ENCODE measurements around the gene LPP.

LPP gene

DNA sequence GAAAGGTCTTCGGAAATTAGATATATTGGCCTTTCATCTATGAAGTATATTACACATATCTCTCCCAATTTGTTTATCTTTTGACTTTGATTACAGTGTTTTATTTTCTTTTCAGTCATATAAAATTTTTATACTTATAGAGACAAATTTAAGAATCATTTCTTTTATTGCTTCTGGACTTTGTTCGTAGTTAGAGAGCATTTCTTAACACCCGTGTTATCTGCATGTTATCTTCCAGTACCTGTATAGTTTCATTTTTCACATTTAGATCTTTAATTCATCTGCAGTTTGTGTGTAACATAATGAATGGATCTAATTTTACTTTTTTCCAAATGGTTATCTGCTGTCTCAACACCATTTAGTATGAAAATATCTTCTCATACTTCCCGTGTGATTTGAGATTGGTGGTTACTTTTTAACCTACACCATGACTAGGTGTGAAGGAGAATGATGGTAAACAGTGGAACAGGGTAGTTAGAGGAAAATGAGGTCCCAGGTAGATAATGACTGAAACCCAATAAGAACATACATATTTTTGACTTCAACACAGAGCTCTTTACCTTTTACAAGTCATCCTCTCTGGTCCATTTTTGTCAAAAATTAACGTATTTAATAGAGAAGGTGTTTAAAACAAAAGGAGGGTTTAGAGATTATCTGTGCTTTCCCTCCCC lies 99.3 kb downstream of the LPP start:
- DNase-seq (ENCODE audit: low spot score): no peak

DNA sequence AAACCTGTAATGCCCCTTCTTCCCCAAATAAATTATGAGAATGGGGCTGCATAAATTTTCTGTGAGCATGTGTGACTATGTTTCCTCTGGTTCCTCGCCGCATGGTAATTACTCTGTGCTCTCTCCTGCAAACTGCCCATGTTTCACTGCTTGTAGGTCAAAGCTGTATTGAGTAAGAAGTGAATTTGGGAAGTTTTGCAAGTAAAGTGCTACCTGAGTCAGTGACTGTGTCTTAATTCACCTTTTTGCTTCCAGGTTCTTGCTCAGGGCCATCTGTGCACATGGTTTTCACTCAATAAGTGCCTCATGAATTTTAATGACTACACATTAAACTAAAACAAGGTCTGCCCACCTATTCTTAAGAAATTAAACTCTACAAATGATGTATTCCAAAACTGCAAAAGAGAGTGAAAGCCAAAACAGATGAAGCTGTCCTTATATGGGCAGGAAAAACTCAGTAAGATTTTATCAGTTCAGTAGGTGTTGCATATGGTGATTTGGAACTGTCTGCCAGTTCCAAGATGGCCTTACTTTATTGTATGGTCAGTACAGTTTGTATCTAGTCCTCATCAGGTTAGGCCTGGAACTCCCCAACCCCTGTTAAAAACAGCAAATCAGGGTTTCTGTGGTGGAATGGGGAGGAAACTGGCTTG lies 100.0 kb downstream of the LPP start:
- DNase-seq (ENCODE audit: low spot score): no peak

DNA sequence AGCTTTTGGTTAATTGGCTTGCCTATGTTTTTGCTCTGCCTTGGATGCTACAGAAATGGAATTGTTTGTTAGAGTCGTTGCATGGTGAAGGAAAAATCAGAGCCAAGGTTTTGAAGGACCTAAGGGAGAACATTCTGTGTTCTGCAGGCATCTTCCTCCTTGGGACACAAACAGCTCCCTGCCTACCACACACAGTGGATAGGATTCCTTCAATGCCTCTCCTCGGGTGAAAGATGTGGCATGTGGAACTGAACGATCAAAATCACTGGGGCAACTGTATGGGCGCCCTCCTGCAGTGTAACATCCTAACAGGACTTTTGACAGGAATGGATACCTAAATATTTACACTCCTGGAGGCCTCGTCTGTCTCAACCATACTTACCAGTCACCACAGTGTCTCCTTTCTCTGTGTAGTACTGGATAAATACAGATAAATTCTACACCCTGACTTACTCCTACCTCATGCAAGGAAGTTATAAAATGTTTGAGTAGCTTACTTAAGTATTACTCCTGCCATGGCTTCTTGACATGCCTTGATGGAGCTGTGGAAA lies 100.6 kb downstream of the LPP start:
- DNase-seq (ENCODE audit: low spot score): no peak

DNA sequence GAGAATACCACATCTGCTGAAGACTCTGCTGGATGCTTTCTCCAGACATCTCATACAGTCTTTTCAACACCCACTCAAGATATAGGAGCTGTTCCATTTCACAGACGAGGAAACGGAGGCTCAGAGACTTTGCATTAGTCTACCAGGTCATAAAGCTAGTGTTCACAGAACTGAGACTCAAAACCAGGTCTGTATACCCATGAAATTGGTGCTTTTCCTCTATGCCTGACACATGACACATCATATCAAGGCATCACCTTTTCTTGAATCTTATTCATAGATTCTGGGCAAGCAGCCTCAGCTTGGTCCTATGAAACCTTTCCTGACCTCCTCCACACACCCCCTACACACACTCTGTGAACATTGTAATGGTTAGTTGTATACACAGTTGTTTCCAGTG lies 101.2 kb downstream of the LPP start:
- DNase-seq (ENCODE audit: low spot score): no peak

DNA sequence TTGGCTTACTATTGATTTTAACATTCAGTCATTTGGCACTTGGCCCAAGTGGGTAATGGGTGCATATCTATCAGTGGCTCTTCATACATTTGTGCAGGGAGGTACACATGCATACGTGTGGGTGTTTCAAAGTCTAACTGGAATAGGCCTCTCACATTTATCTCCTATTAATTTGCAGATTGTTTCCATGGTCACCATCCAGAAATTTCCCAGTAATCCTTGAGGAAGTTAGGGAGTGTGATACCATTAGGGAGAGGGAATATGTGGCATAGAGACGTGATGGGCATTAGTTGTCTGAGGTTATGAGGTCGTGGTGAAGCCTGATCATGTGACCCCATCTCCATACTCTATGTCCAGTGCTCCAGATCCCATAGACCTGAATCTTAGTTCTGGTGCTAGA lies 102.8 kb downstream of the LPP start:
- DNase-seq (ENCODE audit: low spot score): no peak

DNA sequence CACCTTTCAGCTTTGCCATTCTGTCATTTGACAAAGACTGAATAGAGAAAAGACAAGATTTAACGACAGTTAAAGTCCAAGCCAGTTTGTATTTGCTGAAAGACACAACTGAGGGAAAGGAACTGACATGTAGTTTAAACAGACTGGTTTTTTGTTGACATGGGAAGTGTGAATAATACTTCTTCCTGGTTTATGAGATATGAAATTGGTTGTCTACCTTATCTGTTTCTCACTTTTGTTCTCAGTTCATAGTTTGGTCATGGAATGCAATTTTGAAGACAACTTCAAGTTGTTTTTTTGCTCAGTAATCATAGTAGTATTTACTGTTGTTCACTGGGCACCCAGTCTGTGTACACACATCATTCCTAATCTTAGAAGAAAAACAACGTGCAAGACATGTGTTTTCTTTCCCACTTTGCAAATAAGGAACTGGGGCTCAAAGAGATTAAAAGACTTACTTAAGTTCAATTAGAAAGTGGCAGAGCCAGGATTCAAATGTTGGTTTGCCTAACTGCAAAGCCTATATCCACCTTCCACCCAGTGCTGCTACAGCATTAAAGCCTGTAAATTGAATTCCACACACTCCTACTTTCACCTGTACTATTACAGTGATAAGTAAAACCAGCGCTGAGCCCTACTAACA lies 103.5 kb downstream of the LPP start:
- DNase-seq (ENCODE audit: low spot score): no peak

DNA sequence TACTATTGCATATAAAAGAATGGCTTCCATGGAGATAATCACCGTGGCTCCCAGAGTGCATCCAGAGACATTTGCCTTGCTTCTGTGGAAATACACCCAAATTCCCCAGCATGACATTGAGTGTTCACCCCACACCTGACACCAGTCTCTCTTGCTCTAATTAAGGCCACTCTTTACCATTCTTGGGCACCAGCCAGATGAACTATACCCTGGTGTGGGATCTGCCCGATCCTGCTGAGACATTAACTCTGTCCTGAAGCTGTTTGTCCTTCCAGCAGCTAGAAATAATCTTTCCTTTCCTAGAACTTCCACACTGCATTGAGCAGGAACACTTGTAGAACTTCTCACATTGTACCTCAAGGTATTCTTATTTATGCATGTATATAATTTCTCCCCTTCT lies 105.2 kb downstream of the LPP start:
- DNase-seq (ENCODE audit: low spot score): no peak

DNA sequence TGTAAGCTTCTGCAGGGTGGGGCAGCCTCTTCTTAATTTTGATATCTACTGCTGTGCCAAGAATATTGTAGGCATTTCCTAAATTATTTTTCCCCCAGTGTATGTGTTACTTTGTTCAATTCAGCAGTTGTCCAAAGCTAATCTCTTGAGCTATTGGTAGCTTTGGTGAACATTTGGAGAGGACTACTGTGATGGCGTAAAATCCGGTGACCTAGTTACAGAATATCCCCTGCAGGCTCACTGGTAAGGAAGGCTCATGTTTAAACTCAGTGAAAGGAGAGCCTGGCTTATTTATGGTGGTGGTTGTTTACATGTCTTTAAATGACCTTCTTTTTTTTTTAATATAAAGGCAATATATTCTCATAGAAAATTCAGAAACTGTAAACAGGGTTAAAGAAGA lies 105.6 kb downstream of the LPP start:
- no peak for DNase-seq (ENCODE audit: low spot score)

DNA sequence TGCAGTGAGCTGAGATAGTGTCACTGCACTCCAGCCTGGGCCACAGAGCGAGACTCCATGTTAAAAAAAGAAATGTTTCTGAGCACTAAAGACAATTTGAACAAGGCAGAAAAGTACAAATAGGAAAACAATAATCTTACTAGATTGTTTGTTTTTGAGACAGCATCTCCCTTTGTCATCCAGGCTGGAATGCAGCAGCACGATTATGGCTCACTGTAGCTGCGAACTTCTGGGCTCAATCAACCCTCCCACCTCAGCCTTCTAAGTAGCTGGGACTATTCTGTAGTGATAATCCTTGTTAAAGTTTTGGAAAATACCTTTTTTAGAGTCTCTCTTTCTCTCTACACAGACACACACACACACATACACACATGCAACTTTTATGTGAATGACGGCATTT lies 107.1 kb downstream of the LPP start:
- DNase-seq (ENCODE audit: low spot score): no peak

DNA sequence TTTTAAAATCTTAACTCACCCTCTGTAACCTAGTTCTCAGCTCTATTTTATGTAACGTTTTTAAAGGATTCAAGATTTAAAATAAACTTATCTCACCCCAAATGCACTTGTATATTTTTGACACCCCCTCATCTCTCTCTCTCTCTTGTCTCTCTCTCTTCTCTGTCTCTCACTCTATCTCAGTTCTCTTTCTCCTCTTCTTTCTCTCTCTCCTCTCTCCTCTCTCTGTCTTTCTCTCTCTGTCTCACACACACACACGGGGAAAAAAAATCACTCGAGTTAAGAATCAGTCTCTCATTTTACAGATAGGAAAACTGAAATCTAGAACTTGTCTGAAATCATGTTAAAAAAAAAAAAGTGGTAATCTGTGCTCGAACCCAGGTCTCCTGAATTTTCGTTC lies 108.5 kb downstream of the LPP start:
- no peak for DNase-seq (ENCODE audit: low spot score)

DNA sequence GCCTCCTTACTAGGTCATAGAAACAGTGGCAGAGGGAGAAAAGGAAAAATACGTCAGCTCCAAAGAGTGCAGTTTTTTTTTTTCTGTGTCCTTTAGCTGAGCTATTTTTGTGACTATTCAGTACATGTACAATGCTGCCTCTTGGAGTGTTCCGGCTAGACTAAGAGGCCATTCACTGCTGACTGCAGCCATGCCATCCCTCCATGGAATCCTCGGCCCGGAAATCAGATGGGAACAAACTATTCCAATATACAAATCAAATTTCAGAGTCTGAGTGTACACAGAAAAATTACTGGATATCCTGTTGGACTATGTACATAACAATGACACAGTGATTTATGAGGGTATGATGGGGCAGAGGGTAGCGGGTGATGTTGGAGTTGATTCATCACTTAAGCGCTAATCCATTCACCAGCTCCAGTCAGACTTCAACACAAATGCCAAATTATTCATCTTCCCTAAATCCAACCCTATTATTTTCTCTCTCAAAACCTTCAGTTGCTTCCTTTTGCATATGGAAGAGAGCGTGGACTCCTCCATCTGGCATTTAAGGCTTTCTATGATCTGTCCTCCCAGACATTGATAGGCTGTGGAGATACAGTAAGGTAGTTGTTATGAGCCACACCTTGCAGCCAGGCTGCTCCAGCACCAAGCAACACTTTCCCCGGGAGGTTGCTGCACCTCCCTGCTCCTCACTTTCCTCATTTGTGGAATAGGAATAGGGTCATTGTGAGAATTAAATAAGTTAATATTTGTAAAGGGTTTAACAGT lies 109.1 kb downstream of the LPP start:
- DNase-seq (ENCODE audit: low spot score): peak; percentile 86

DNA sequence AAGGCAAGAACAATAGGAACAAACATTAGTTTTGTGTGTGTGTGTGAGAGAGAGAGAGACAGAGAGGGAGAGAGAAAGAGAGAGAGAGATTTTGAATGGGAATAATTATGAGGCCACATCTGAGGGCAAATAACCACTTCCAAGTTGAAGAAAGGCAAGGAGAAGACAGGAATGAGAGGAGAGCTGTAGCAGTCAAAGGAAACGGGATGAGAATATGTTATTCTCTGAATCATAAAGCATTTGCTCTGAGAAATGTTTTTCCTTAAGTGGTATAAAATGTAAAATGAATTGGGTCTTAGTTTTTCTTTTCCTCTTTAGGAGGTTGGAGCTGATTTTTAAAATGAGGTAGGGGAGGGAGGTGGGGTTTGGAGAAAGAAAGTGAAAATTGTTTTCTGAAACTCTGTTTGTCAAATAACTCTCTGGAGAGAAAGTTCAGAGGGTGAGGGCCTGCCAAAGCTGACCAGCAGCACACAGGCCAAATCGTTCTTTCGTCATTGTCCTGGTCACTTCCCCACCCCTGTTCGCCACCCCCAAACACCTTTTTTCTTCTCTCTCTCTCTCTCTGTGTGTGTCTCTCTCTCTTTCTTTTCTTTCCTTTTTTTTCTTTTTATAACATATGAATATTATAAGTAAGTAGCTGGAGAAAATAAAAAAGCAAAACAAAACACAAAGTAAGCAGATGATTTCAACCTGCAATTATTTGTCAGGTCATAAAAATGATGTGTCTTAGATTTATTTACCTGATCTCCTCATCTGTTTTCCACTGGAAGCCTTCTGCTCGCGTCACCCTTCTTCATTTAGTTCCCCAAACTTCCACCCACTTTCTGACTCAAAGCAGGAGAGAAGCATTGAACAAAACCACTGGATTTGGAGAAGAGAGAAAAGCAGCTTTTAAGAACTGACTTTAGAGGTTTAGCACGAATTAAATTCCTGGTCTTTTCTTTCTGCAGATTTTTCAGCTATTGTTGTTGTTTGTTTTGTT lies 110.6 kb downstream of the LPP start:
- no peak for DNase-seq (ENCODE audit: low spot score)

DNA sequence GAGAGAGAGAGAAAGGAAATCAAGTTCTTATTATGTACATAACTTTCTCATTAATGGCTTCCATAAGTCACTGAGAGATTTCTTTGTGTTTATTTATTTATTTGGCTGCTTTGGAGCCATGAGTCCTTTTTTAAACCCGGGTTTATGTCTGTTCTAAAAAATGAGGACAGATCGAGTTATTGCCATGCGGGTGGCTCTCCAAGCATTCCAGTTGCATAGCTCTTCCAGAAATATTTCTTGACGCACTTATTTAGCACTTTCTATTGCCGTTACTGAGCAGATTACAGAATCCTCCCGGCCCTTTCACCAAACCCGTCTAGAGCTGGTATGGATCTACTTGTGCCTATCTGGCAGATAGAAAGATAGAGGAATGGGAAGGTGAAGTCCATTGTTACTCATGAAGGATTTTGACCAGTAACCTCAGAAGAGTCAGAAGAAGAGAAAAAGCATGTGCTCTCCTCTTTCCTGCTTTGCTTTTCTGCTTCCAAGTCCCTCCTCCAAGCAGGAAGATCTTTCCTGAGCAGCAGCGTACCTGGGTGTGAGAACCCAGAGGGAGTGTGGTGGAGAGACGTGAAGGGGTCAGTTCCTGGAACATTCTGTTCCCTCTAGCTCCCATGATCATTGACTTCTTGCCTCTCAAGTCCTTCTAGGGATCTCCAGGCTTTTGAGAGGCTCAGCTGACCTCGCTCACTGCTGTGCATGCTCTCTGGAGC lies 112.8 kb downstream of the LPP start:
- no peak for DNase-seq (ENCODE audit: low spot score)

DNA sequence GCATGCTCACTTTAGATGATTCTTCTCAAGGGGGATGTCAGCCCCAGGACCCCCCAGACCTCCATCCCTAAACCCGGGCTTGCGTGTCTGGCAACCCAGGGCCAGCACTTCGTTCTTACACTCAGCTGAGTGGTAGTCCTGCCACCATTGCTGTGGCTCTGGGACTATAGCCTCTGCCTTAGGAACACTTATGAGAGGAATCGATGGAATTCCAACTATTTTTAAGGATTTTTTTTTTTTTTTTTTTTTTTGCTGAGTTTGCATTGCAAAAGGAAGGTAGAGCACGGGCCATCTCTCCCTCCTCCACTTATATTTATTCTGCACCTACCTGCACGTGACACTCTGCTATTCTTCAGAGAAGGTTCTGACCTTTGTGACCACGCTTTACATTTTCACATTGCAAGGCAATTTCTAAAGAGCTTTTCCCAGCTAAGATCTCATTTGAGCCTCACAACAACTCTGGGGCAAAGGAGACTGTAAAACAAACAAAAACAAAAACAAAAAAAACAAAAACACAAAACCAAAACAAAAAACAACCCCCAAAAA lies 113.9 kb downstream of the LPP start:
- DNase-seq (ENCODE audit: low spot score): no peak

DNA sequence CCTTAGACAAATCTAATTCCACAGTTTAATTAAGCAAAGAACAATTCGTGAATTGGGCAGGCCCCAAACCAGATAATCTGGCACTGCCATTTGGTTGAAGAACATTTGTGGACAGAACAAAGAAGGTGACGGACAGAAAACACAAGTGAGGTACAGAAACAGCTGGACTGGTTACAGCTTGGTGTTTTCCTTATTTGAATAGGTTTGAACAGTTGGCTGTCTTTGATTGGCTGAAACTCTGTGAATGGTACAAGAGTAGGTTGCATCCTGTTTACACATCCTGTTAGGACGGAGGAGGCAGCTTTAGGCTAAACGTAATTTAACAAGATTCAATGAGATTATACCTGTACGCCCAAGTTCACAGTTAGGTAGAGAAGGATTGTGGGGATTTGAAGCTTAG lies 114.4 kb downstream of the LPP start:
- no peak for DNase-seq (ENCODE audit: low spot score)

DNA sequence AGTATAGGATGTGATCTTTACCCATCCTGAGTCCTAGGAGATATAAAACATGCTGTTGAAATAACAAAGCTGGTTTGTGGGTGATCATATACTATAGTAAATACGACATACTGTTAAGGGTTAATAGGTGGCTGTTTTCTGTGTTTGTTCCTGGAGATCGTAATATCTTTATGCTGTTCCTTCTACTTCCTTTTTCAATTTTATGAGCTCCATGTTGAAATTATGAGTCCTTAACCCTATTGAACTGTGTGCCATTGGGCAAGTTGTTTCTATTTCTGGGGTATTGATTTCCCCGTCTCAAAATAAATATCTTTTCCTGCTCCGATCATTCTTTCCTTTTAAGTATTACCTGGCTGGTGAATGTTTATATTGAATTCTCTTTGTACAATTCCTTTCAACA lies 115.1 kb downstream of the LPP start:
- no peak for DNase-seq (ENCODE audit: low spot score)

DNA sequence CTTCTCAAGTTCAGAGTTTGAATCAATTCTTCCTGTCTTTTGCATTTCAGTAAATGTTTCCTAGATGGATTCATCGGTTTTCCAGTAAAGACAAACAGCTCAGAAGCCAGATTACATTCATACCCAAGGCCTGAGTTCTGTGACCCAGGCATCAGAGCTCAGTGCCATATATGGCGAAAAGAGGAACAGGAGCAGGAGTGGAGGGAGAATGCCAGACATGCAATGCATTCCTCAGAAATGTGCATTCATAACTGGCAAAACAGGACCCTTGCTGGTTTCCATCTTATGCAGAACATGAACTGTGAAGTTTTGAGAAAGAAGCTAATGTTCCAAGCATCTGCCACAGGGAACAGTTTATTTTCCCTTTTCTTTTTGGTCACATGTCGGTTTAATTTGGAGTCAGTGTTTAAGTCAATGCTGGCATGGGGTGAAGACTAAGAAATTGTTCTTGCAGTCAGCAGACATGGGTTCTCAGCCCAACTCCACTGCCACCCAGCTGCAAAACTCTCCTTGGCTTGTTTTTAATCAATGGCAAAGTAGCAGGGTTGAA lies 116.5 kb downstream of the LPP start:
- DNase-seq (ENCODE audit: low spot score): no peak

DNA sequence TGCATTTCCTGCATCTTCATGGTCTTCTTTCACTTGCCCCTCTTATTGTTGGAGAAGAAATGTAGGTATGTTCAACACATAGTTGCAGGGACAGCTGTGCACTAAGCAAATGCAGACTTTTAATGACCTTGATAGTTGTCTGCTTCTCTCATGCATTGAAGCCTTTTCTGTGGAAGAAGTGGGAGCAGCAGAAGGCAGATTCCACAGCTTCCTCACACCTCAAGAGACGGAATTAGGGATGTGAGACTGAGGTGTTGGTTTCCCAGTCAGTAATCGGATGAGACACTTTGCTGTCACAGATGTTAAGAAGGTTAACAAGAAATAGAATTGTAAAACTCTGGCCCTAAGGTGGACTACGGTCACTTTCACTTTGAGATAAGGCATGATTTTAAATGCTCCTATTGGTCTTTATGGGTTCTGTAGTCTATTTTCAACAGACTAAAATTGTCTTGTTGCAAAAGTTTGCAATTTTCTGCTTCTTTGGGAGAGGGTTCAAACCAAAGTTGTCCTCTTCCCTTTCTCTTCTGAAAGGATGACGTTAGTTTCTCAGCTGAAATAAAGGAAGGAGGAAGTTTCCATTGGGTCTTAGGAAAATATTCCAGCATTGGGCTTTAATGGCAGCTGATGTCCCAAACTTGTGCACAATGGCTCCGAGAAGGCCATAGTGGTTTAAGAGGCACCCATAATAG lies 117.4 kb downstream of the LPP start:
- no peak for DNase-seq (ENCODE audit: low spot score)

Measured in COLO829 (cell line).